ENCODE results near the gene SENP1. TPM values are rescaled to one million over a fixed set of nuclear protein-coding genes. Genes with fewer than 3 reads are reported as not detected.

SENP1 gene
- total RNA-seq, 1 donor from 2014 or later: 44.0 TPM

DNA sequence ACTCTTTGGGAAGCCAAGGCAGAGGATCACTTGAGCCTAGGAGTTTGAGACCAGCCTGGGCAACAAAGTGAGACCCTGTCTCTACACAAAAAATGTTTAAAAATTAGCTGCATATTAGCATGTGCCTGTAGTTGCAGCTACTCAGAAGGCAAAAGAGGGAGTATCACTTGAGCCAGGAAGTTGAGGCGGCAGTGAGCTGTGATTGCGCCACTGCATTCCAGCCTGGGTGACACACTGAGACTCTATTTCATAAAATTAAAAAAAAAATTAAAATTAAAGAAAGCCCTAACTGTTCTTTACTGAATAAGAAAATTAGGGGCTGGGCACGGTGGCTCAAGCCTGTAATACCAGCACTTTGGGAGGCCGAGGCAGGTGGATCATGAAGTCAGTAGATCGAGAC, 27.0 kb downstream of the SENP1 start:
- H3K27ac Mint-ChIP-seq (ENCODE audit: unreplicated experiment): no peak overlapping the region
- H3K36me3 Mint-ChIP-seq (ENCODE audit: low read depth): peaks cover 18% of the 10 kb centered on the region
- no peak overlapping the region for H3K4me3 Mint-ChIP-seq
- TF ChIP-seq, protein P1, sequence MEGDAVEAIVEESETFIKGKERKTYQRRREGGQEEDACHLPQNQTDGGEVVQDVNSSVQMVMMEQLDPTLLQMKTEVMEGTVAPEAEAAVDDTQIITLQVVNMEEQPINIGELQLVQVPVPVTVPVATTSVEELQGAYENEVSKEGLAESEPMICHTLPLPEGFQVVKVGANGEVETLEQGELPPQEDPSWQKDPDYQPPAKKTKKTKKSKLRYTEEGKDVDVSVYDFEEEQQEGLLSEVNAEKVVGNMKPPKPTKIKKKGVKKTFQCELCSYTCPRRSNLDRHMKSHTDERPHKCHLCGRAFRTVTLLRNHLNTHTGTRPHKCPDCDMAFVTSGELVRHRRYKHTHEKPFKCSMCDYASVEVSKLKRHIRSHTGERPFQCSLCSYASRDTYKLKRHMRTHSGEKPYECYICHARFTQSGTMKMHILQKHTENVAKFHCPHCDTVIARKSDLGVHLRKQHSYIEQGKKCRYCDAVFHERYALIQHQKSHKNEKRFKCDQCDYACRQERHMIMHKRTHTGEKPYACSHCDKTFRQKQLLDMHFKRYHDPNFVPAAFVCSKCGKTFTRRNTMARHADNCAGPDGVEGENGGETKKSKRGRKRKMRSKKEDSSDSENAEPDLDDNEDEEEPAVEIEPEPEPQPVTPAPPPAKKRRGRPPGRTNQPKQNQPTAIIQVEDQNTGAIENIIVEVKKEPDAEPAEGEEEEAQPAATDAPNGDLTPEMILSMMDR (conservative IDR thresholded peaks at IDR 0.05): no peak
- peaks cover 4% of the 10 kb centered on the region for H3K9me3 Mint-ChIP-seq
- no peaks in the 10 kb centered on the region for H3K4me1 Mint-ChIP-seq
- DNase-seq (ENCODE audit: low read depth, low spot score): no peak
- H3K27me3 Mint-ChIP-seq (ENCODE audit: low read depth): no peaks in the 10 kb centered on the region

DNA sequence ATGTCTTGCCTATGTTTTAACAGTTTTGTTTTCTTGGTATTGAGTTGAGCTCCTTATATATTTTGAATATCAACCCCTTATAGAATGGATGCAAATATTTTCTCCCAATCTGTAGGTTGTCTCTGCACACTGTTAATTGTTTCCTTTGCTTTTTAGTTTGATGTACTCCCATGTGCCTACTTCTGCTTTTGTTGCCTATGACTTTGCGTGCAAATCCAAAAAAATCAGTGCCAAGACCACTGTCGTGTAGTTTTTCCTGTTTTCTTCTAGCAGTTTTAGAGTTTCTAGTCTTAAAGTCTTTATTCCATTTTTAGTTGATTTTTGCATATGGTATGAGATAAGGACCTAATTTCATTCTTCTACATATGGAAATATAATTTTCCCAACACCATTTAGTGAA, 28.8 kb downstream of the SENP1 start:
- no peaks in the 10 kb centered on the region for H3K4me1 Mint-ChIP-seq
- no peak overlapping the region for H3K4me3 Mint-ChIP-seq
- H3K9me3 Mint-ChIP-seq: peaks cover 4% of the 10 kb centered on the region
- no peak overlapping the region for H3K27ac Mint-ChIP-seq (ENCODE audit: unreplicated experiment)
- peaks cover 16% of the 10 kb centered on the region for H3K36me3 Mint-ChIP-seq (ENCODE audit: low read depth)
- no peak for DNase-seq (ENCODE audit: low read depth, low spot score)
- TF ChIP-seq, protein P1 (conservative IDR thresholded peaks at IDR 0.05): no peak
- no peaks in the 10 kb centered on the region for H3K27me3 Mint-ChIP-seq (ENCODE audit: low read depth)

DNA sequence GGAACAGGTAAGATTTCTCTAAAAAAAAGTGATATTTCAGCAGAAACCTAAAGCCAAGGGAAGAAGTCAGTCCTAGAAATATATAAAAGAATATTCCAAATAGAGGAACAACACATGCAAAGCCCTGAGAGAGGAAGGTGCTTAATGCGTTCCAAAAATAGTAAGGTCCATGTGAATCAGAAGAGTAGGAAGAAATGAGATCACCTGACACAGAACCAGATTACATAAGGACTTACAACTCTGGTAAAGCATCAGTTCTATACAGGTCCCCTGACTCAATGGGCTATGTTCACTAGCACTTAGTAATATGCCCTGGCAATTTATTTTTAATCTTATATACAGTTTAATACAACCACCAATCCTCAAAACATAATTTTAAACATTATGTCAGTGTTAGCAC, 30.0 kb downstream of the SENP1 start:
- TF ChIP-seq, protein P1 (conservative IDR thresholded peaks at IDR 0.05): no peak
- Mint-ChIP-seq H3K9me3 (peaks cover 4% of the 10 kb centered on the region), H3K4me3 (no peak overlapping the region), H3K27me3 (ENCODE audit: low read depth) (no peaks in the 10 kb centered on the region), H3K36me3 (ENCODE audit: low read depth) (peaks cover 19% of the 10 kb centered on the region), H3K27ac (ENCODE audit: unreplicated experiment) (no peak overlapping the region), H3K4me1 (no peaks in the 10 kb centered on the region)
- DNase-seq (ENCODE audit: low read depth, low spot score): no peak

DNA sequence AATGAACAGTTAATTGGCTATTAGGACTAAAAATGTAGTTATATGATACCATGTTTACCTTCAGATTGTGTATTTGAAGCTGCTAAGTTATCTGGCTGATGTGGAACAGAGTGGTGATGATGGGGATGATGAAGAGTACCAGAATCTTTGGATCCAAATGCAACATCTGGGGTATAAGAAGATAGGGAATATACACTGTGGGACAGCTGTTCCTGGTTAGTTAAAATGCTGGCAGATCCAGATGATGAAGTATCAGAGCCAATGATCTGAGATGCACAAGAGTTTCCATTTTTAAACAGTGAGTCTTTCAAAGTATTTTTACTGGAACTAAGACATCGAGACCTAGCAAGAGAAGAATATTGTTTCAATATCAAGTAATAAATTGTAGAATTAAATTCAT, 31.6 kb downstream of the SENP1 start:
- H3K36me3 Mint-ChIP-seq (ENCODE audit: low read depth): peaks cover 23% of the 10 kb centered on the region
- H3K27ac Mint-ChIP-seq (ENCODE audit: unreplicated experiment): no peak overlapping the region
- H3K4me3 Mint-ChIP-seq: no peak overlapping the region
- H3K9me3 Mint-ChIP-seq: peaks cover 4% of the 10 kb centered on the region
- no peaks in the 10 kb centered on the region for H3K4me1 Mint-ChIP-seq
- no peak for DNase-seq (ENCODE audit: low read depth, low spot score)
- TF ChIP-seq, protein P1 (conservative IDR thresholded peaks at IDR 0.05): no peak
- no peaks in the 10 kb centered on the region for H3K27me3 Mint-ChIP-seq (ENCODE audit: low read depth)

DNA sequence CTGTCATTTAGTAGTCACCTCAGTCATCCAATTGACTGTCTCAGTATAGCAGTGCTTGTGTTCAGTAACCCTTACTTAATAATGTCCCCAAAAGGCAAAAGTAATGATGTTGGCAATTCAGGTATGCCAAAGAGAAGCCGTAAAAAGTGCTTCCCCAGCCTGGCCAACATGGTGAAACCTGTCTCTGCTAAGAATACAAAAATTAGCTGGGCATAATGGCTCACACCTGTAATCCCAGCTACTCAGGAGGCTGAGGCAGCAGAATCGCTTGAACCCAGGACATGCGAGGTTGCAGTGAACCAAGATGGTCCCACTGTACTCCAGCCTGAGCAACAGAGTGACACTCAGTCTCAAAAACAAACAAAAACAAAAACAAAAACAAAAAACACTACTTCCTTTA, 33.6 kb downstream of the SENP1 start:
- Mint-ChIP-seq H3K27me3 (ENCODE audit: low read depth) (no peaks in the 10 kb centered on the region), H3K27ac (ENCODE audit: unreplicated experiment) (no peak overlapping the region), H3K4me1 (no peaks in the 10 kb centered on the region), H3K9me3 (no peaks in the 10 kb centered on the region), H3K36me3 (ENCODE audit: low read depth) (peaks cover 18% of the 10 kb centered on the region), H3K4me3 (no peak overlapping the region)
- DNase-seq (ENCODE audit: low read depth, low spot score): no peak
- TF ChIP-seq, protein P1 (conservative IDR thresholded peaks at IDR 0.05): no peak

DNA sequence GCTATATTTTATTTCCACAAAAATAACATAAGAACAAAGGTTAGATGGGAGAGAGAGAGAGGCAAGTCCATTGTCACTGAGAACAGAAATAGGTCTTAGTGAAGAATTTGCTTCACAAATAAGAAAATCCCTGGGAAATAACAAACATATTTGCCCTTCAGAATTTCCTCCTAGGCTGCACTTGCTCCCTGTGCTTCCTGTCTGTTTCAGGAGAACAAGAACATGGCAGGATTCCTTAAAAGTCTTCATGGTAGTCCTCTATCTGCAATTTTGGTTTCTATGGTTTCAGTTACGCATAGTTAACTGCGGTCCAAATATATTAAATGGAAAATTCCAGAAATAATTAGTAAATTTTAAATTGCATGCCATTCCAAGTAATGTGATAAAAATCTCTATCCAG, 34.1 kb downstream of the SENP1 start:
- no peaks in the 10 kb centered on the region for H3K9me3 Mint-ChIP-seq
- H3K27me3 Mint-ChIP-seq (ENCODE audit: low read depth): no peaks in the 10 kb centered on the region

More for the DNA sequence above, 34.1 kb downstream of the SENP1 start:
- no peak overlapping the region for H3K4me3 Mint-ChIP-seq
- H3K4me1 Mint-ChIP-seq: no peaks in the 10 kb centered on the region
- TF ChIP-seq, protein P1 (conservative IDR thresholded peaks at IDR 0.05): no peak
- no peak for DNase-seq (ENCODE audit: low read depth, low spot score)
- peaks cover 16% of the 10 kb centered on the region for H3K36me3 Mint-ChIP-seq (ENCODE audit: low read depth)
- no peak overlapping the region for H3K27ac Mint-ChIP-seq (ENCODE audit: unreplicated experiment)

Measured in neural crest cell (in vitro differentiated cells).